Spleen (tissue), 7 donors: ENCODE measurements around the gene LDLRAD2.

Experiments
- CTCF ChIP-seq, 11 experiments: fragments of 200-600 bp in 7 of 11; fragments of 450-650 bp in 4 of 11; sonication (generic) in 4 of 11; IDR thresholded peaks in 8 of 11; conservative IDR thresholded peaks in 3 of 11; 1 replicate in 7 of 11; 2 replicates in 4 of 11; pipeline versions ENCODE4 v1.4.0 to v1.8.0; 2016 to 2021; ENCODE audit warnings: antibody characterized with exemption in 11 of 11, inconsistent platforms in 4 of 11, mild to moderate bottlenecking in 1 of 11
- POLR2AphosphoS5 ChIP-seq, 3 donors: sonication (generic); formaldehyde crosslinking; IDR thresholded peaks; one replicate each; pipeline ENCODE4 v1.5.1; 2017; ENCODE audit warnings: antibody characterized with exemption in 3 of 3
- donor health status: DM: no; HTN: no; CAD: no; lungs with moderate emphysema.
- donor health status: DM: no; HTN: no; CAD: no.
- donor health status: DM: no; HTN: no; CAD: no.

GRCh38 chr1:21860971-21861370, 48.9 kb downstream of the LDLRAD2 start:
- TF ChIP-seq CTCF (IDR thresholded peaks at IDR 0.05 in 8 of 11, conservative IDR thresholded peaks at IDR 0.05 in 3 of 11) (no peak), POLR2AphosphoS5 (IDR thresholded peaks at IDR 0.05) (no peak)
